Left lung (tissue), 10 donors: ENCODE data around the gene RAB1B. TPM values are rescaled to one million over a fixed set of nuclear protein-coding genes. Genes with fewer than 3 reads are reported as not detected.

Experiments used
- ATAC-seq: fragments of 200-7000 bp; cut with Tn5 transposase; one replicate; pipeline ENCODE4 v1.9.1; 2020; ENCODE audit warnings: moderate library complexity
- DNase-seq, 4 donors: peaks; one replicate each; pipeline ENCODE4 v3.0.0-alpha.2; 2013 to 2020
- H3K27ac ChIP-seq, 2 donors: fragments of 200-600 bp; sonication (generic) in 1 of 2; one replicate each; pipeline versions ENCODE4 v1.5.0 to v1.8.0; 2020 to 2021
- H3K27me3 ChIP-seq, 2 donors: fragments of 200-600 bp; sonication (generic) in 1 of 2; one replicate each; pipeline versions ENCODE4 v1.5.0 to v1.8.0; 2020 to 2021
- H3K36me3 ChIP-seq, 2 donors: fragments of 200-600 bp; sonication (generic) in 1 of 2; one replicate each; pipeline versions ENCODE4 v1.5.0 to v1.8.0; 2020 to 2021
- H3K4me1 ChIP-seq, 2 donors: fragments of 200-600 bp; one replicate each; pipeline ENCODE4 v1.8.0; 2021
- H3K4me3 ChIP-seq, 2 donors: fragments of 200-600 bp; sonication (generic) in 1 of 2; one replicate each; pipeline versions ENCODE4 v1.5.0 to v1.8.0; 2020 to 2021; ENCODE audit warnings: mild to moderate bottlenecking in 1 of 2
- H3K9me3 ChIP-seq, 2 donors: fragments of 200-600 bp; sonication (generic) in 1 of 2; one replicate each; pipeline versions ENCODE4 v1.5.0 to v1.8.0; 2020 to 2021
- intact Hi-C, 2 donors: fragments of 100-400 bp; cut with DNase I; formaldehyde crosslinking; loops; one replicate each; pipeline versions ENCODE4 v1.11.2 to v1.14.2; 2022
- polyA plus RNA-seq, 6 donors: library from polyadenylated mRNA; unstranded; fragments of 120-200 nt; gene quantifications; one replicate each; pipeline ENCODE4 v1.2.1, GENCODE V29; 2013; ENCODE audit not compliant: insufficient read length in 6 of 6
- total RNA-seq, 2 donors: library from RNA; stranded (reverse); fragmentation: NEBNext Ultra II Directional; extraction: Animal tissue kit (Norgen Biotek cat#: 25700); gene quantifications; one replicate each; pipeline ENCODE4 v1.2.1, GENCODE V29; 2021
- TF ChIP-seq, protein P1 (sequence below), 2 donors: fragments of 200-600 bp; sonication (generic) in 1 of 2; IDR thresholded peaks; one replicate each; pipeline versions ENCODE4 v1.5.0 to v1.8.0; 2021; ENCODE audit warnings: antibody characterized with exemption in 2 of 2
- donor health status: DM: no; HTN: yes; CAD: no.
- donor health status: DM: no; HTN: no; CAD: no.

Gene RAB1B
- total and polyA plus RNA-seq, 8 donors, result 114 to 154 (median 132) TPM

GRCh38 chr11:66321606-66322005, 53.2 kb downstream of the RAB1B start:
- H3K9me3 ChIP-seq, result no peaks in the 10 kb centered on the region
- intact Hi-C loops, result no loop called here
- H3K36me3 ChIP-seq, result no peaks in the 10 kb centered on the region
- peaks cover 0 to 8% of the 10 kb centered on the region in 2 donors for H3K27me3 ChIP-seq
- H3K27ac ChIP-seq, result no peak overlapping the region
- TF ChIP-seq, protein P1, sequence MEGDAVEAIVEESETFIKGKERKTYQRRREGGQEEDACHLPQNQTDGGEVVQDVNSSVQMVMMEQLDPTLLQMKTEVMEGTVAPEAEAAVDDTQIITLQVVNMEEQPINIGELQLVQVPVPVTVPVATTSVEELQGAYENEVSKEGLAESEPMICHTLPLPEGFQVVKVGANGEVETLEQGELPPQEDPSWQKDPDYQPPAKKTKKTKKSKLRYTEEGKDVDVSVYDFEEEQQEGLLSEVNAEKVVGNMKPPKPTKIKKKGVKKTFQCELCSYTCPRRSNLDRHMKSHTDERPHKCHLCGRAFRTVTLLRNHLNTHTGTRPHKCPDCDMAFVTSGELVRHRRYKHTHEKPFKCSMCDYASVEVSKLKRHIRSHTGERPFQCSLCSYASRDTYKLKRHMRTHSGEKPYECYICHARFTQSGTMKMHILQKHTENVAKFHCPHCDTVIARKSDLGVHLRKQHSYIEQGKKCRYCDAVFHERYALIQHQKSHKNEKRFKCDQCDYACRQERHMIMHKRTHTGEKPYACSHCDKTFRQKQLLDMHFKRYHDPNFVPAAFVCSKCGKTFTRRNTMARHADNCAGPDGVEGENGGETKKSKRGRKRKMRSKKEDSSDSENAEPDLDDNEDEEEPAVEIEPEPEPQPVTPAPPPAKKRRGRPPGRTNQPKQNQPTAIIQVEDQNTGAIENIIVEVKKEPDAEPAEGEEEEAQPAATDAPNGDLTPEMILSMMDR (IDR thresholded peaks at IDR 0.05), result no peak
- no peak for DNase-seq
- no peak for ATAC-seq
- no peak overlapping the region for H3K4me3 ChIP-seq
- H3K4me1 ChIP-seq, result peaks cover 18 to 35% of the 10 kb centered on the region in 2 donors

DNA sequence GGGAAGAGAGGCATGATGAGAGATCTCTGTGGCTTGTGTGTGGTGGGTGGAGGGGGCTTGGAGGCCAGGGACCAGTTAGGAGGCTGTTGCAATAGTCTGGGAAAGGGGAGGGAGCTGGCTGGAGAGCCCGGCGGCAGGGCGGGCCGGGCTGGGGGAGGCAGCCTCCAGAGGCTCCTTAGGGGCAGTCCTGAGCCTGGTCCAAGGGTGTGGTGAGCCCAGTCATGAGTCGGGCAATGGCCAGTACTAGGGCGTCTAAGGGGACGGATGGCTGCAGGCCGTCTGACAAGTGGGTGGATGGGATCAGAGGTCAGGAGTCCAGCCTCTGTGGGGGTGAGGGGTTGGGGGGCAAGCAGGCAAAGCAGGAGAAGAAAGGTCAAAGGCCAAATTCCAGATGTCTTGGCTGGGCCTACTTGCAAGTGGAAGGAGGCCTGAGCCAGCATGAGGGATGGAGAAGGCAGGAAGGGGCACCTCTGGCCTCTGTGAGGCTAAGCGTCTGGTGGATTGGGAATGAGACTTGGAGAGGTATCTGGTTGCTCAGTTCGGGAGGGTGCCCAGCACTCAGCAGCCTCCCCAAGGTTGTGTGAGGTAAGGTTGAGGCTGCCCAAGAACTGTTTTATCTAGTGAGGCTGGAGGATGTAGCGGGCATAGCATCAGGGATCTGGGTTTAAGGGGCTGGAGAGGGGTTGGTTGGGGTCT, 54.4 kb downstream of the RAB1B start:
- H3K27ac ChIP-seq, result no peak overlapping the region
- H3K4me1 ChIP-seq, result peaks cover 15 to 32% of the 10 kb centered on the region in 2 donors
- TF ChIP-seq, protein P1 (IDR thresholded peaks at IDR 0.05), result no peak
- DNase-seq, result peak in 1 of 4 donors; percentile 59
- H3K9me3 ChIP-seq, result no peaks in the 10 kb centered on the region
- no peaks in the 10 kb centered on the region for H3K27me3 ChIP-seq
- peak; percentile 22 for ATAC-seq
- intact Hi-C loops, result no loop called here
- H3K4me3 ChIP-seq, result no peak overlapping the region
- no peaks in the 10 kb centered on the region for H3K36me3 ChIP-seq

DNA sequence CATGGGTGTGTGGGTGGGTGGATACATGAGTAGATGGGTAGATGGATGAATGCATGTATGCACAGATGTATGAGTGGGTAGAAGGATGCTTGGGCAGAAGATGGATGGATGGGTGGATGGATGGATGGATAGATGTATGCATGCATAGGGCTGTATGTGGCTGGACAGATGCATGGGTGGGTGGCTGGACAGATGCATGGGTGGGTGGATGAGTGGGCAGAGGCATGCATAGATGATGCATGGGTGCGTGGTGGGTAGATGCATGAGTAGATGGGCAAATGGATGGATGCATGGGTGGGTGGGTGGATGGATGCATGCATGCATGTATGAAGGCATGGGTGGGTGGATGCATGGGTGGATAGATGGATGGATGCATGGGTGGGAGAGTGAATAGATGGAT, 55.2 kb downstream of the RAB1B start:
- H3K27me3 ChIP-seq, result no peaks in the 10 kb centered on the region
- intact Hi-C loops, result no loop called here
- H3K27ac ChIP-seq, result no peak overlapping the region
- no peak overlapping the region for H3K4me3 ChIP-seq
- ATAC-seq, result no peak
- no peaks in the 10 kb centered on the region for H3K9me3 ChIP-seq
- TF ChIP-seq, protein P1 (IDR thresholded peaks at IDR 0.05), result no peak
- H3K36me3 ChIP-seq, result no peaks in the 10 kb centered on the region
- peak in 1 of 4 donors; percentile 3 for DNase-seq
- peaks cover 17 to 32% of the 10 kb centered on the region in 2 donors for H3K4me1 ChIP-seq

DNA sequence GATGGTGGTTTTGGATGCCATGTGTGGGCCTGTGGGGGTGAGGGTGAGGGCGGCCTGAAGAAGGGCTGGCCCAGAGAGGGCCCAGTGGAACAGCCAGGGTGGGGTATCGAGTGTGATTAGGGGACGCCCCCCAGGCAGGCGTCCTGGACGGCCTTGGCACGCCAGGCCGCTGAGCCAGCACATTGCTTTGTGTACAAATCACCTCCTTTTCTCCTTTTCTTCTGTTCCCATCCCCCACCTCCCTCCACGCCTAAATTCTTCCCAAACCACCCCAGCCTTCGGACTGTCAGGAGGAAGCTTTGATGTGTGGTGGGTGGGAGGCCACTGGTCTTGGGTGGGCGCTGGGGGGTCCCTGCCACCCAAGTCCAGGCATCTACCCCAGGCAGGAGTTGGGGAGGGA, 56.2 kb downstream of the RAB1B start:
- Histone ChIP-seq H3K4me3 (no peak overlapping the region), H3K27ac (peak overlapping the region in 1 of 2 donors; percentile 4), H3K36me3 (no peaks in the 10 kb centered on the region), H3K9me3 (no peaks in the 10 kb centered on the region), H3K27me3 (no peaks in the 10 kb centered on the region), H3K4me1 (peaks cover 17 to 31% of the 10 kb centered on the region in 2 donors)
- intact Hi-C loops, result no loop called here
- no peak for ATAC-seq
- peak in 1 of 4 donors; percentile 57 for DNase-seq
- TF ChIP-seq, protein P1 (IDR thresholded peaks at IDR 0.05), result no peak

GRCh38 chr11:66325263-66325671, 56.8 kb downstream of the RAB1B start:
- no peak for ATAC-seq
- intact Hi-C loops, result no loop called here
- Histone ChIP-seq H3K27me3 (no peaks in the 10 kb centered on the region), H3K36me3 (no peaks in the 10 kb centered on the region), H3K4me1 (peaks cover 17 to 31% of the 10 kb centered on the region in 2 donors), H3K4me3 (no peak overlapping the region), H3K27ac (no peak overlapping the region), H3K9me3 (no peaks in the 10 kb centered on the region)
- peak in 1 of 4 donors; percentile 50 for DNase-seq
- TF ChIP-seq, protein P1 (IDR thresholded peaks at IDR 0.05), result no peak
